HCT116 (cell line): ENCODE measurements around the gene ISOC1. TPM values are rescaled to one million over a fixed set of nuclear protein-coding genes. Genes with fewer than 3 reads are reported as not detected.

Source experiments
- ATAC-seq: fragments of 200-7000 bp; cut with Tn5 transposase; 2 replicates; pipeline ENCODE4 v1.9.1; 2020; ENCODE audit warnings: mild to moderate bottlenecking, moderate library complexity
- BruUV-seq: library from RNA; stranded (reverse); fragments of 400-500 nt; replicated peaks from 2 replicates; lab custom pipeline; 2021; lab: Mats Ljungman, UMichigan
- CTCF ChIA-PET: fragments of 300-600 bp; sonication (Branson Sonifier 250); formaldehyde crosslinking; loops from one replicate; lab custom pipeline; 2021; ENCODE audit warnings: antibody characterized with exemption; lab: Charles Lee
- POLR2A ChIA-PET: fragments of 300-600, 350-600 bp; sonication (Branson Sonifier 250); formaldehyde crosslinking; loops from one replicate; lab custom pipeline; 2021; ENCODE audit warnings: antibody characterized with exemption; lab: Charles Lee
- RAD21 ChIA-PET, 2 experiments: fragments of 300-600 bp; sonication (Branson Sonifier 250); formaldehyde crosslinking; loops; one replicate each; lab custom pipeline; 2023; ENCODE audit warnings: low total read pairs in 2 of 2; ENCODE audit not compliant: uncharacterized antibody in 2 of 2, unreplicated experiment in 2 of 2, low non-redundant PET in 1 of 2; lab: Charles Lee
- DNase-seq: peaks from one replicate; pipeline ENCODE4 v3.0.0-alpha.2; 2010; ENCODE audit warnings: low read depth, low spot score
- H2AFZ ChIP-seq: fragments of 200-600 bp; shearing (Covaris generic), sonication (generic); 2 replicates; pipeline ENCODE4 v1.6.1; 2017; ENCODE audit warnings: low read depth, mixed run types, mixed read lengths, antibody characterized with exemption, low read length; ENCODE audit not compliant: poor library complexity, severe bottlenecking
- H3K27ac ChIP-seq: 2 replicates; pipeline ENCODE4 v1.5.1; 2012; ENCODE audit warnings: low read depth, low read length
- H3K27me3 ChIP-seq: fragments of 200-600 bp; sonication (generic); 2 replicates; pipeline ENCODE4 v1.6.1; 2016; ENCODE audit warnings: mixed run types, low read length, mixed read lengths; ENCODE audit not compliant: insufficient read depth
- H3K36me3 ChIP-seq, 2 experiments: fragments of 200-500 bp in 1 of 2; fragments of 200-600 bp in 1 of 2; sonication (Bioruptor generic) in 1 of 2; sonication (generic) in 1 of 2; 2 replicates each; pipeline versions ENCODE4 v1.5.1 to v1.6.1; 2014 to 2016; ENCODE audit warnings: low read length in 2 of 2, inconsistent platforms in 1 of 2, mixed read lengths in 1 of 2, mixed run types in 1 of 2; ENCODE audit not compliant: insufficient read depth in 2 of 2, control insufficient read depth in 1 of 2
- H3K4me1 ChIP-seq, 2 experiments: fragments of 200-600 bp in 1 of 2; sonication (generic) in 1 of 2; 2 replicates each; pipeline versions ENCODE4 v1.5.1 to v1.6.1; 2012 to 2017; ENCODE audit warnings: low read length in 2 of 2, inconsistent platforms in 1 of 2, mild to moderate bottlenecking in 1 of 2, mixed read lengths in 1 of 2, mixed run types in 1 of 2, moderate library complexity in 1 of 2; ENCODE audit not compliant: insufficient read depth in 2 of 2, control insufficient read depth in 1 of 2
- H3K4me2 ChIP-seq: fragments of 200-600 bp; sonication (generic); 2 replicates; pipeline ENCODE4 v1.6.1; 2017; ENCODE audit warnings: mixed run types, low read length, mixed read lengths
- H3K4me3 ChIP-seq, 2 experiments: fragments of 200-600 bp in 1 of 2; sonication (generic) in 1 of 2; replicated peaks in 1 of 2; 2 replicates each; pipeline ENCODE4 v1.5.1; 2011 to 2016; ENCODE audit warnings: low read length in 2 of 2, control low read depth in 1 of 2, low read depth in 1 of 2, mild to moderate bottlenecking in 1 of 2, mixed read lengths in 1 of 2, mixed run types in 1 of 2
- H3K79me2 ChIP-seq: fragments of 200-600 bp; sonication (generic); 2 replicates; pipeline ENCODE4 v1.6.1; 2017; ENCODE audit warnings: mild to moderate bottlenecking, mixed run types, low read length, moderate library complexity, mixed read lengths; ENCODE audit not compliant: insufficient read depth
- H3K9ac ChIP-seq: fragments of 200-600 bp; sonication (generic); 2 replicates; pipeline ENCODE4 v1.6.1; 2016; ENCODE audit warnings: low read length, mixed read lengths
- H3K9me2 ChIP-seq: fragments of 200-600 bp; sonication (generic), shearing (Covaris generic); 2 replicates; pipeline ENCODE4 v1.6.1; 2017; ENCODE audit warnings: mixed run types, mild to moderate bottlenecking, moderate library complexity; ENCODE audit not compliant: insufficient read depth
- H3K9me3 ChIP-seq, 2 experiments: fragments of 200-500 bp in 1 of 2; fragments of 200-600 bp in 1 of 2; sonication (Bioruptor generic) in 1 of 2; sonication (generic) in 1 of 2; 2 replicates each; pipeline ENCODE4 v1.6.1; 2014 to 2017; ENCODE audit warnings: low read length in 2 of 2, mixed read lengths in 2 of 2, inconsistent platforms in 1 of 2, low read depth in 1 of 2, mild to moderate bottlenecking in 1 of 2, mixed run types in 1 of 2, moderate library complexity in 1 of 2; ENCODE audit not compliant: control insufficient read depth in 1 of 2, insufficient read depth in 1 of 2
- H4K20me1 ChIP-seq: fragments of 200-600 bp; sonication (generic), shearing (Covaris generic); 2 replicates; pipeline ENCODE4 v1.6.1; 2017; ENCODE audit warnings: mixed run types, mild to moderate bottlenecking, moderate library complexity; ENCODE audit not compliant: insufficient read depth
- CEBPB ChIP-seq: IDR thresholded peaks from 2 replicates; pipeline ENCODE4 v1.6.1; 2012; ENCODE audit warnings: low read depth
- EGR1 ChIP-seq: IDR thresholded peaks from 2 replicates; pipeline ENCODE4 v1.6.1; 2012; ENCODE audit warnings: low read depth
- ELF1 ChIP-seq: IDR thresholded peaks from 2 replicates; pipeline ENCODE4 v1.6.1; 2012; ENCODE audit warnings: low read depth, borderline replicate concordance
- EZH2 ChIP-seq: fragments of 200-600 bp; sonication (generic); IDR thresholded peaks from 2 replicates; pipeline ENCODE4 v1.6.1; 2017; ENCODE audit warnings: antibody characterized with exemption, mixed run types
- JUND ChIP-seq: IDR thresholded peaks from 2 replicates; pipeline ENCODE4 v1.6.1; 2012
- POLR2A ChIP-seq: IDR thresholded peaks from 2 replicates; pipeline ENCODE4 v1.7.0; 2011; ENCODE audit warnings: borderline replicate concordance; ENCODE audit not compliant: insufficient read depth, insufficient read length; ENCODE audit errors: extremely low read depth
- POLR2AphosphoS5 ChIP-seq: IDR thresholded peaks from 2 replicates; pipeline ENCODE4 v1.6.1; 2011; ENCODE audit warnings: mild to moderate bottlenecking, low read depth, low read length, moderate library complexity
- SIN3A ChIP-seq: IDR thresholded peaks from 2 replicates; pipeline ENCODE4 v1.6.1; 2012; ENCODE audit warnings: low read depth
- SRF ChIP-seq: IDR thresholded peaks from 2 replicates; pipeline ENCODE4 v1.6.1; 2012; ENCODE audit warnings: low read depth
- TCF7L2 ChIP-seq: IDR thresholded peaks from 2 replicates; pipeline ENCODE4 v1.7.0; 2011; ENCODE audit warnings: borderline replicate concordance, inconsistent platforms; ENCODE audit not compliant: insufficient read depth, insufficient read length; ENCODE audit errors: extremely low read depth
- ZFX ChIP-seq: fragments of 450-650 bp; IDR thresholded peaks from 2 replicates; pipeline ENCODE4 v1.6.1; 2017
- intact Hi-C: fragments of 100-400 bp; cut with micrococcal nuclease; formaldehyde crosslinking; loops from 2 replicates; pipeline ENCODE4 v1.10.0; 2022
- total RNA-seq: library from RNA; stranded (reverse); gene quantifications from one replicate; pipeline ENCODE4 v1.2.1, GENCODE V29; 2021; ENCODE audit not compliant: unreplicated experiment
- TF ChIP-seq, protein P1 (sequence below): IDR thresholded peaks from 2 replicates; pipeline ENCODE4 v1.6.1; 2011; ENCODE audit warnings: mild to moderate bottlenecking, low read length, moderate library complexity; ENCODE audit not compliant: insufficient replicate concordance; ENCODE audit errors: extremely low read depth

Gene ISOC1
- total RNA-seq, 1 experiment from 2014 or later = 42.9 TPM

DNA sequence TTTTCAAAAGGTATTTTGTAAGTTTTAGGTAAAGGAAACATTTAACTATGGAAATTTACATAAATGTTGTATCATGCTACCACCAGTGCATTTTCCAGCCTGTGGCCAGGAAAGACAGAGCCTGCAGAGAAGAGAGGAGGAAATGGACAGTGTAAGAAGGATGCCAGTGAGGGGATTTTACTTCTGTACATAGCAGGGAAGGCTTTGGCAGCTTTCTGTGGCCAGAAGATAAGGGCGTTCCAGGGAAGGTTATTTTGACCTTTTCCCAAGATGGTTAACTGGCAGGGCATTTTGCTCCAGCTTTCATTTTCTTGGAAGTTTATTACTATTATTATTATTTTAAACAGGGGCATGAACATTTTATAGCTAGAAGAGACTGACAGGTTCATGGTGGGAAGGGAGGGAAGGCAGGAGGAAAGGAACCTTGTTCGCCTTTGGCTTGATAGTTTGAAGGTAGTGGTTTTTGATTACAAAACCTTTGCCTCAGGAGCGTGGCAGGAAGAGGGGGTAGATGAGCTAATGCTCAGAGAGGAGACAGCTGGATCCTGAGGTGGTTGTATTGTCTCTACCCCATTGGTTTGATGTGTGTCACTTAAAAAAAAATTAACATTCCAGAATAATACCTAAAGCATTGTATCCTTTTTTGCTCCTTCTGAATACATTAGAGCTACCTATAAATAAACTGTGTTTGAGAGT, 4.1 kb downstream of the ISOC1 start:
- intact Hi-C loops = no loop called here
- DNase-seq (no peak), ATAC-seq (no peak)
- CTCF ChIA-PET = no interaction called here
- TF ChIP-seq EGR1 (no peak), ELF1 (no peak), POLR2A (no peak), TCF7L2 (no peak), SRF (no peak), POLR2AphosphoS5 (no peak), ZFX (no peak), CEBPB (no peak), EZH2 (no peak), SIN3A (no peak), JUND (no peak)
- TF ChIP-seq, protein P1, sequence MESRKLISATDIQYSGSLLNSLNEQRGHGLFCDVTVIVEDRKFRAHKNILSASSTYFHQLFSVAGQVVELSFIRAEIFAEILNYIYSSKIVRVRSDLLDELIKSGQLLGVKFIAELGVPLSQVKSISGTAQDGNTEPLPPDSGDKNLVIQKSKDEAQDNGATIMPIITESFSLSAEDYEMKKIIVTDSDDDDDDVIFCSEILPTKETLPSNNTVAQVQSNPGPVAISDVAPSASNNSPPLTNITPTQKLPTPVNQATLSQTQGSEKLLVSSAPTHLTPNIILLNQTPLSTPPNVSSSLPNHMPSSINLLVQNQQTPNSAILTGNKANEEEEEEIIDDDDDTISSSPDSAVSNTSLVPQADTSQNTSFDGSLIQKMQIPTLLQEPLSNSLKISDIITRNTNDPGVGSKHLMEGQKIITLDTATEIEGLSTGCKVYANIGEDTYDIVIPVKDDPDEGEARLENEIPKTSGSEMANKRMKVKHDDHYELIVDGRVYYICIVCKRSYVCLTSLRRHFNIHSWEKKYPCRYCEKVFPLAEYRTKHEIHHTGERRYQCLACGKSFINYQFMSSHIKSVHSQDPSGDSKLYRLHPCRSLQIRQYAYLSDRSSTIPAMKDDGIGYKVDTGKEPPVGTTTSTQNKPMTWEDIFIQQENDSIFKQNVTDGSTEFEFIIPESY = no peak
- H4K20me1 ChIP-seq = no peaks in the 10 kb centered on the region
- BruUV-seq = no TSS peak
- peaks cover 79% of the 10 kb centered on the region for H3K79me2 ChIP-seq
- no peak overlapping the region for H3K9ac ChIP-seq
- H3K36me3 ChIP-seq = no peaks in the 10 kb centered on the region
- RAD21 ChIA-PET = no interaction called here
- no peak overlapping the region for H3K4me3 ChIP-seq
- H3K9me2 ChIP-seq = no peaks in the 10 kb centered on the region
- H3K9me3 ChIP-seq = no peaks in the 10 kb centered on the region
- no peak overlapping the region for H3K4me2 ChIP-seq
- POLR2A ChIA-PET = no interaction called here
- no peak overlapping the region for H2AFZ ChIP-seq
- no peaks in the 10 kb centered on the region for H3K27me3 ChIP-seq
- no peak overlapping the region for H3K27ac ChIP-seq
- peaks cover 7 to 11% of the 10 kb centered on the region in 2 experiments; a peak in 2 of 4 replicates for H3K4me1 ChIP-seq
